Mammary epithelial cell (primary cell): ENCODE measurements around the gene ADAMTS1.

Experiments used
- EZH2 ChIP-seq: IDR thresholded peaks from 2 replicates; pipeline ENCODE4 v1.6.1; 2012; ENCODE audit warnings: low read length, inconsistent platforms, borderline replicate concordance
- TF ChIP-seq, protein P1 (sequence below), 2 donors: IDR thresholded peaks in 1 of 2; conservative IDR thresholded peaks in 1 of 2; 2 replicates each; pipeline ENCODE4 v1.5.1; 2011 to 2012; ENCODE audit warnings: inconsistent platforms in 2 of 2, low read length in 2 of 2, mild to moderate bottlenecking in 2 of 2, control low read depth in 1 of 2, low read depth in 1 of 2; ENCODE audit not compliant: insufficient read depth in 1 of 2; ENCODE audit errors: extremely low read depth in 1 of 2

DNA sequence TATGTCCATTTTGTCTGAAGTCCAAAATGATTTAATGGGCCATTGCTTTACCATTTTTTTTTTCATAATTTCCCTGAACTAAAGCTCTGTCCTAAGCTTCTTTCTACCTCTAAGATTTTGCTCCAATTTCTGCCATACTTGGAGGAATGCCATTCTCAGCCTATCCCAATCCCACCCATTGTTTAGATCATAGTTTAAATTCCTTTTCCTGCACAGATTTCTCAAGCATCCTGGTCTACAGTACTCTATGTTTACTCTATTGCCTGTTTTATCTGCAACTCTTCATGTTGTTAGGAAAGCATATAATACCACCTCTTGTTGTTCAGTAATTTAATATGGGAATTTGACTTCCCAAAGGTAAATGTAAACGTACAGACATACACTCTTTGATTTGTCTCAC lies 30.8 kb downstream of the ADAMTS1 start:
- TF ChIP-seq, protein P1, sequence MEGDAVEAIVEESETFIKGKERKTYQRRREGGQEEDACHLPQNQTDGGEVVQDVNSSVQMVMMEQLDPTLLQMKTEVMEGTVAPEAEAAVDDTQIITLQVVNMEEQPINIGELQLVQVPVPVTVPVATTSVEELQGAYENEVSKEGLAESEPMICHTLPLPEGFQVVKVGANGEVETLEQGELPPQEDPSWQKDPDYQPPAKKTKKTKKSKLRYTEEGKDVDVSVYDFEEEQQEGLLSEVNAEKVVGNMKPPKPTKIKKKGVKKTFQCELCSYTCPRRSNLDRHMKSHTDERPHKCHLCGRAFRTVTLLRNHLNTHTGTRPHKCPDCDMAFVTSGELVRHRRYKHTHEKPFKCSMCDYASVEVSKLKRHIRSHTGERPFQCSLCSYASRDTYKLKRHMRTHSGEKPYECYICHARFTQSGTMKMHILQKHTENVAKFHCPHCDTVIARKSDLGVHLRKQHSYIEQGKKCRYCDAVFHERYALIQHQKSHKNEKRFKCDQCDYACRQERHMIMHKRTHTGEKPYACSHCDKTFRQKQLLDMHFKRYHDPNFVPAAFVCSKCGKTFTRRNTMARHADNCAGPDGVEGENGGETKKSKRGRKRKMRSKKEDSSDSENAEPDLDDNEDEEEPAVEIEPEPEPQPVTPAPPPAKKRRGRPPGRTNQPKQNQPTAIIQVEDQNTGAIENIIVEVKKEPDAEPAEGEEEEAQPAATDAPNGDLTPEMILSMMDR (conservative IDR thresholded peaks at IDR 0.05 in 1 of 2, IDR thresholded peaks at IDR 0.05 in 1 of 2; ENCODE audit: extremely low read depth in 1 of 2, insufficient read depth in 1 of 2, low read depth in 1 of 2, low read length in 2 of 2): no peak
- TF ChIP-seq EZH2: no peak
